MG63 (cell line): ENCODE results near the gene NUDT19. TPM values are rescaled to one million over a fixed set of nuclear protein-coding genes. Genes with fewer than 3 reads are reported as not detected.
"Not testable (repeated sequence)": the region's sequence is repeated elsewhere in the genome, so short reads cannot be mapped to it uniquely, and the experiment has no call there.

ENCODE experiments used
- DNase-seq: peaks from one replicate; pipeline ENCODE4 v3.0.0-alpha.2; 2020
- H3K27me3 ChIP-seq: fragments of 250-450 bp; sonication (Bioruptor Pico); 2 replicates; pipeline ENCODE4 v1.5.1; 2020; ENCODE audit warnings: mild to moderate bottlenecking, moderate library complexity
- H3K36me3 ChIP-seq: fragments of 250-450 bp; sonication (Bioruptor Pico); 2 replicates; pipeline ENCODE4 v1.5.1; 2020; ENCODE audit warnings: mild to moderate bottlenecking, moderate library complexity
- H3K4me3 ChIP-seq: fragments of 250-450 bp; sonication (Bioruptor Pico); 2 replicates; pipeline ENCODE4 v1.5.1; 2020; ENCODE audit warnings: mild to moderate bottlenecking, moderate library complexity
- H3K9me3 ChIP-seq: fragments of 250-450 bp; sonication (Bioruptor Pico); 2 replicates; pipeline ENCODE4 v1.5.1; 2020; ENCODE audit warnings: mild to moderate bottlenecking, moderate library complexity
- total RNA-seq: library from RNA; depleted of rRNA; stranded (reverse); fragments of >200 nt; shearing (Covaris generic); gene quantifications from 2 replicates; pipeline ENCODE4 v1.2.3, GENCODE V29; 2014; ENCODE audit warnings: low replicate concordance; rRNA removed

NUDT19 gene
- total RNA-seq, result 18.0 and 22.4 TPM in 2 replicates

DNA sequence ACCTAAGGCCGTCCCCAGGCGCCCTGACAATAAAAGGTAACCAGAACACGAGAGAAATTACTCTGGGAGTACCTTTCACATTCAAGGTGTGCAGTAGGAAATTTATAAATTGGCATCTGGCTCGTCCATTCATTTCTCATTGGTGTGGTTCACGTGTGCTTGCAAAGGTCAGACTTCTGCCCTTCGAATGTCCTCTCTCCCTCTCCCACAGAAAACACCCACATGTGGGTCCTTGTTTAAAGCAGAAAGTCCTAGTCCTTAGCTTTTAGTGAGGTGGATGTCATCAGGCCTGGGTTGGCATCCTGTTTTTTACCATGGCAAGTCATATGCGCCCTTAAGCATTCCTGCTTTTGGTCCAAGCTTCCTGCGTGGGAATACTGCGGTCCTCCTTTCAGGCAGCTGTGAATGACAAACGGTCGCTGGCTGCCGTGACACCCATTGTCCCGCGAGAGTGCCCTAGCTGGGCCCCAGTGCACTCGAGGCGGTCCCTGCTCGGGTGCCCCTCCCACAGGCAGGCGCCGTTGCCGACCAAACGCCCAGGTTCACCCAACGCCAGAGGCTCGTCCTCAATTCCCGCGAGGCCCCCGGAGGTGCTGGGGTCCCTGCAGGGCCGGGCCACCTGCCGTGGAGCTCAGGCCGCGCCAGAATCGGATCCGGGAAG, at the start of gene NUDT19:
Gene NUDT19, plus strand, starts transcription at position 531 of the 661 bp plus-strand sequence. CDS start 140 bp downstream, outside the sequence.
- Histone ChIP-seq H3K9me3 (peaks cover 6% of the 10 kb centered on the region), H3K36me3 (peaks cover 40% of the 10 kb centered on the region), H3K4me3 (peak within 1 kb of the TSS; percentile 79), H3K27me3 (no peaks in the 10 kb centered on the region)
- peak; percentile 97 for DNase-seq

DNA sequence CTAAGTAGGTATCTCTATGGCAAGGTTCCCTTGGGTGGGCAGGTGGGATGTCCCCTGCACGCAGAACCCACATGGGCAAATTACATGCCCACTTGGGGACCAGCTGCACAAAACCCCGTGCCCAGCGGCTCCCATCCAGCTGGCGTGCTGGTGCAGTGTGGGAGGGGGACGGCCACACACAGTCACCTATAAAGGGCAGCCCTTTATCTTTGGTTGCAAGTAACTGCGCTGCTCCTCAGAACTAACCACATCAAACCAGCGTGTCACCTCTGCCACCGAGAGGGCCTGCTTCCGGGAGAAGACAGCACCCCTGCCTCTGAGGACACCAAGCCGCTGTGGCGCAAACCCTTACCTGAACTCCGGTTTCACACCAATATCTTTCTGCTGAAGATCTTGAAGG, 48.9 kb upstream of the NUDT19 start:
- Histone ChIP-seq H3K36me3 (peaks cover 50% of the 10 kb centered on the region), H3K9me3 (no peaks in the 10 kb centered on the region), H3K27me3 (no peaks in the 10 kb centered on the region), H3K4me3 (no peak overlapping the region)
- no peak for DNase-seq

DNA sequence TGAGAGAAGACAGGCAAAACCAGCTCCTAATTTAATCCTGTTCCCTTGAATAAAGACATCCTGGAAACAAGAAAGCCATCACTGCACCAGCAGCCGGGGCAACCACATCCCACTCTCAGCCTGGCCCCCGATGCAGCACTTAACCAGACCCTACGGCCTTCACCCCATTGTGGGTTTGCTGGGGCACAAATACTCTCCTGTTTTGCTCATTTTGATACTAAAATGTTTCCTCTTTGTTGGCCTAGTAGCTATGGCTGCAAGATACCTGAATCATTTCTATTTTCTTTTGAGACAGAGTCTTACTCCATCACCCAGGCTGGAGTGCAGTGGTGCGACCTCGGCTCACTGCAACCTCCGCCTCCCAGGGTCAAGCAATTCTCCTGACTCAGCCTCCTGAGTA, 45.1 kb upstream of the NUDT19 start:
- Histone ChIP-seq H3K9me3 (no peaks in the 10 kb centered on the region), H3K36me3 (peaks cover 40% of the 10 kb centered on the region), H3K27me3 (no peaks in the 10 kb centered on the region), H3K4me3 (no peak overlapping the region)
- DNase-seq, result no peak

DNA sequence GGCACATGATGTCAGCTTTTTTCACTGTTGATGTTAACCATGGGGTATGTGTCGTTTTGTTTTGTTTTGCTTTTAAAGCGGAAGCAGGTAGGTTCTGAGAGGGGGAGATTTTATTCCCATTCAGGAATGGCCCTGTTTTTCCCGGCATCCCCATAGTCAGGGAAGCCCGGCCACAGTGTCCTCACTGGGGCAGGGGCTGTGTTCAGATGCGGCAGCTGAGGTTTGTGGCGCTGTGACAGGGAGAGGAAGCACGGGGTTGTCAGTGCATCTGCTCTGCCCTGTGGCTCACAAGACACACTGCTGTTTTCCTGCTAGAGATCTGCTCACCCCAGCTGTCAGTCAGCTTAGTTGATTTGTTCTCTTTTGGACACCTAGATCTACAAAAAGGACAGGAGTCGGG, 44.3 kb upstream of the NUDT19 start:
- peaks cover 42% of the 10 kb centered on the region for H3K36me3 ChIP-seq
- DNase-seq, result no peak
- no peaks in the 10 kb centered on the region for H3K9me3 ChIP-seq
- no peak overlapping the region for H3K4me3 ChIP-seq
- H3K27me3 ChIP-seq, result no peaks in the 10 kb centered on the region

DNA sequence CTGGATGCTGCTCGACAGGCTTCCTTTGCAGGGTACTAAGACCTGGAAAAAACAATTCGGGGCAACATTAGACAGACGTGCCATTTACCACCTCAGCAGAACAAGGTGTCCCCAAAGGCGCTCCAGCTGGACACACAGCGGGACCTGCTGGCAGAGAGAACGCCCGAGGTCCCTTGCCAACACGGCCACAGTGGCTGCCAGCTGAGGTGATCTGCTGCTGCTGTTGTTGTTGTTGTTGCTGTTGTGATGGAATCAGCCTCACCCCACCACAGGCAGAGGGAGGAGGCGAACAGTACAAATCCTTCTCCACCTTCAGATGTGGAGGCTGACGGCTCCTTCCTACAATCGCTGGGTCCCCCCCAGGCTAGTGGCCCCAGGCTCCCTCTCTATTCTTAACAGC, 41.9 kb upstream of the NUDT19 start:
- Histone ChIP-seq H3K9me3 (no peaks in the 10 kb centered on the region), H3K4me3 (no peak overlapping the region), H3K36me3 (peaks cover 46% of the 10 kb centered on the region), H3K27me3 (no peaks in the 10 kb centered on the region)
- no peak for DNase-seq

DNA sequence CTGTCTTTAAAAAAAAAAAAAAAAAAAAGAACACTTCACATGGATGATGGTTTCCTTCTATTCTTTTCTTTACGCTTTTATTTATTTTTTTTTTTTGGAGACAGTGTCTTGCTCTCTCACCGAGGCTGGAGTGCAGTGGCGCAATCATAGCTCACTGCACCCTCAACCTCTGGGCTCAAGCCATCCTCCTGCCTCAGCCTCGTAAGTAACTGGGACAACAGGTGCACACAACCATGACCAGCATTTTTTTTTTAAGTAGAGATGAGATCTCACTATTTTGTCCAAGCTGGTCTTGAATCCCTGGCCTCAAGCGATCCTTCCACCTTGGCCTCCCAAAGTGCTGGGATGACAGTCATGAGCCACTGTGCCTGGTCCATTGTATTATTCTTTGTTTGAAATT, 41.0 kb upstream of the NUDT19 start:
- Histone ChIP-seq H3K36me3 (peaks cover 55% of the 10 kb centered on the region), H3K27me3 (no peaks in the 10 kb centered on the region), H3K9me3 (no peaks in the 10 kb centered on the region), H3K4me3 (no peak overlapping the region)
- DNase-seq, result no peak

DNA sequence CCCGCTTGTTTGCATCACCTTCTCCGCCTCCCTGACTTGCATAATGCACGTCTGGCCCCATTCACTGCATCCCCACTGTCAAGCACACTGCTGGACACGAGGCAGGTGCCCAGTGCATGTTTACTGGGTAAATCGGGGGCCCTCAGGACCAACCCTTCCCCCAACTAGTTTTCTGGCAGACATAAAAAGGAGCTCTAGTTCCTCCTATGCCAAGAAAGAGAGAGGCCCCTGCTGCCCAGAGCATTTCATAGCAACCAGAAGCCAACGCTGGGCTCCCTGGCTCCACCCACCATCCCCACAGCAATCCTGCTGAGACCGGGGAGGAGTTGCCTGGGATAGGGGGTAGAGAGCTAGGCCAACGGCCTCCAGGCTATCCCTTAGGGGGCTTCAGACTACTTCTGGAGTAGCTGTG, 39.9 kb upstream of the NUDT19 start:
- H3K9me3 ChIP-seq, result no peaks in the 10 kb centered on the region
- peaks cover 63% of the 10 kb centered on the region for H3K36me3 ChIP-seq
- no peak for DNase-seq
- no peaks in the 10 kb centered on the region for H3K27me3 ChIP-seq
- H3K4me3 ChIP-seq, result no peak overlapping the region

DNA sequence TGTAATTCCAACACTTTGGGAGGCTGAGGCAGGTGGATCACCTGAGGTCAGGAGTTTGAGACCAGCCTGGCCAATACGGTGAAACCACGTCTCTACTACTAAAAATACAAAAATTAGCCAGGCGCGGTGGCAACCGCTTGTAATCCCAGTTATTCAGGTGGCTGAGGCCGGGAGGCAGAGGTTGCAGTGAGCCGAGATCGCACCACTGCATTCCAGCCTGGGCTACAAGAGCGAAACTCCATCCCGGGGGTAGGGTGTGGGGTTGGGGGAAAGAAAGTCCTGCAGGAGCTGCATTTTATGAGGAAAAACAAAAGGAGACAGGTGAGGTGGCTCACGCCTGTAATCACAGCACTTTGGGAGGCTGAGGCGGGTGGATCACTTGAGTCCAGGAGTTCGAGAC, 39.3 kb upstream of the NUDT19 start:
- not testable (repeated sequence) for H3K4me3 ChIP-seq, DNase-seq, H3K9me3 ChIP-seq, H3K27me3 ChIP-seq
- H3K36me3 ChIP-seq, result peaks cover 61% of the 10 kb centered on the region

DNA sequence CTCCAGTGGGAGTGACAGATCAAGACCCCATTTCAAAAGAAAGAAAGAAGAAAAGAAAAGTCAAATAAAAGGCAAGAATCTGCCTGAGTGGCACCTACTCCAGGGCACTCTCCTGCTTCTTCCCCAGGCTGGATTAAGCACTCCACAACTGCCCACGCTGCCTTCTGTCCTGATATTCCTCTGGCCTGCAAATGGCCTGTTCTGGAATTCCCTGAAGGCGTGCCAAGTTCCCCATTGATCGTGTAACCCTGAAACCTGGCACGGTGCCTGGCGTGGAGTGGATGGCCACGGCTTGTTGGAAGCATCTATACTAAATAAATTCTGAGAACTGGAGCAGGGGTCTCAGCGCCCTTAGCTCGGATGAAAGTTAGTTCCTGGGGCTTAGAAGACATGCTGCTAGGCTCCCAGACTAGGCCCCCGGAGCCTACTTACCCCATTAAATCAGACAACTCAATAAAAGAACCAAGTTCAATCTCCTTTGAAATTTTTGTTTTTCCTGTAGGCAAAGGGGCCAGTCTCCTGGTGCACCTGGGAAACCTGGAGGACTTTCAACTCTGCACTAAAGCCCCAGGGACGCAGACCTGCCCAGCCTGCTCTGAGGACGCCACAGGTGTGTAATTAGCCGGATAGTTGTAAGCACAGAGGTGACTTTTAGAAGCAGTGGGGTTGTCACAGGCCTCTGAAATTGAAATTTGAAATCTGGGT, 38.6 kb upstream of the NUDT19 start:
- peak; percentile 23 for DNase-seq
- Histone ChIP-seq H3K9me3 (no peaks in the 10 kb centered on the region), H3K36me3 (peaks cover 54% of the 10 kb centered on the region), H3K4me3 (no peak overlapping the region), H3K27me3 (no peaks in the 10 kb centered on the region)

DNA sequence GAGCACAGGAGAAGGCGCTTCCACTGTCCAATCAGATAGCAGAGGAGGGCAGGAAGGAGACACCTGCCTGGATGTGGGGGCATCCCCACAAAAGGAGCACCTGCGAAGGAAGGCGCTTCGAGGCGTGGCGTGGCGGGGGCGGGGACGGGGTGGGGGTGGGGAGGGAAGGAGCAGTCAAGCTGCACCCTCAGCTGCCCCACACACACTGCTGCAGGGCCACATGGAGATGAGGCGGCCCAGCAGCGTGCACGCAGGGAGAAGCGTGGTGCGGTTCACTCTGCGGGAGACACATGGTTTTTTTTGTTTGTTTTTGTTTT, 38.1 kb upstream of the NUDT19 start:
- no peak for DNase-seq
- no peaks in the 10 kb centered on the region for H3K9me3 ChIP-seq
- peaks cover 54% of the 10 kb centered on the region for H3K36me3 ChIP-seq
- no peaks in the 10 kb centered on the region for H3K27me3 ChIP-seq
- no peak overlapping the region for H3K4me3 ChIP-seq

DNA sequence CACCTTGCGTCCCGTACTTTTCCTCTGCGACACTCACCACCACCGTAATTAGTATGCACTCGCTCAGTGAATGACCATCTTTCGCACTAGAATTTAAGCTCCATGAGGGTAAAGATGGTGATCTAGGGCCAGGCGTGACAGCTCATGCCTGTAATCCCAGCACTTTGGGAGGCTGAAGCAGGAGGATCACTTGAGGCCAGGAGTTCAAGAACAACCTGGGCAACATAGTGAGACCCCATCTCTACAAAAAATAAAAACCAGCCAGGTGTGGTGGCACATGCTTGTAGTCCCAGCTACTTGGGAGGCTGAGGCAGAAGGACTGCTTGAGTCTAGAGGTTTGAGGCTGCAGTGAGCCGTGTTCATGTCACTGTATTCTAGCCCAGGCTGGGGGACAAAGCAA, 35.2 kb upstream of the NUDT19 start:
- DNase-seq, H3K27me3 ChIP-seq, H3K4me3 ChIP-seq, H3K9me3 ChIP-seq: not testable (repeated sequence)
- peaks cover 48% of the 10 kb centered on the region for H3K36me3 ChIP-seq

DNA sequence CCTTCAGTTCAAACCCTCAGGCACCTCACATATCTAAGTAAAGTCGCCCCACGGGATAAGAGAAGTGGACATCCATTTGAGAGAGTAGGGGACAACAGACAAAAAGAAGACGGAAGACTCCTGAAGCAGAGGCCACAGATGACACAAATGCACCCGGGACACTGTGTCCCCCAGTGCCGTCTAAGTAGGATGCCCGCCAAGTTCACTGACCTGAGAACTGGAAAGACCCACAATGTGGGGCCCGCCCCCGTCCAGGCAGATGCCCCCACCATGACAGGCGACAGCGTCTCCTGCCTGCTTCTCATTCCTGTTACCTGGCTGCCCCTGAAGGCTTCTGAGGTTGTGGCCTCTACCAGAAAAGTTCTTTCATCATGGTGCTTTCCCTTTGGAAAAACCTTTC, 33.5 kb upstream of the NUDT19 start:
- Histone ChIP-seq H3K36me3 (peaks cover 39% of the 10 kb centered on the region), H3K9me3 (no peaks in the 10 kb centered on the region), H3K27me3 (no peaks in the 10 kb centered on the region), H3K4me3 (no peak overlapping the region)
- DNase-seq, result no peak

DNA sequence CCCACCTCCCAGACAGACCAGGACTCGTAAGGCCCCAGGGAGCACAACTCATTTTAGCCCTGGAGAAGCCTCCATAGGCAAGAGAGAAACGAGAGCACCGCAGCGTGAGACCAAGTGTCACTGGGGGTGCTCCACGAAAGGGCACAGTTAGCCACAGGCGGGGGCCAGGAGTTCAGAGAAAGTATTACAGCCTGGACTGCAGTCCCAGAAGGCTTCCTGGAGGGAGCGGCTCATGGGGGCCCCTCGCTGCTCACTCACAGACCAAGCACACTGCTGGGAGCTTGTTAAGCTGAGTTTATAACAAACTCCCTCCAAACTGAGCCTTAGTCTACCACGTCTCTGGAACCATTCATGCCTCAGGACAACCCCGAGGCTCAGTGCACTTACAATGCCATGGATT, 33.1 kb upstream of the NUDT19 start:
- Histone ChIP-seq H3K4me3 (no peak overlapping the region), H3K27me3 (no peaks in the 10 kb centered on the region), H3K36me3 (peaks cover 35% of the 10 kb centered on the region), H3K9me3 (no peaks in the 10 kb centered on the region)
- no peak for DNase-seq

DNA sequence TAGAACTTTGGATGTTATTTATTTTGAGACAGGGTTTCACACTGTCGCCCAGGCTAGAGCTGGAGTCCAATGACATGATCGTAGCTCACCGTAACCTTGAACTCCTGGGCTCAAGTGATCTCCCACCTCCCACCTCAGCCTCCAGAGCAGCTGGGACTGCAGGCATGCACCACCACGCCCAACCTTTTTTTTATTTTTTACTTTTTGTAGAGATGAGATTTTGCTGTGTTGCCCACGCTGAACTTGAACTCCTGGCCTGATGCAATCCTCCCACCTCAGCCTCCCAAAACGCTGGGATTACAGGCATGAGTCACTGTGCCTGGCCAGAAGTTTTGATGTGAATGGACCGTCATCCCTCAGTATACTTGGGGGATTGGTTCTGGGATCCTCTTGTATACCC, 30.3 kb upstream of the NUDT19 start:
- Histone ChIP-seq H3K9me3 (no peaks in the 10 kb centered on the region), H3K4me3 (no peak overlapping the region), H3K36me3 (peaks cover 21% of the 10 kb centered on the region), H3K27me3 (no peaks in the 10 kb centered on the region)
- DNase-seq, result no peak

DNA sequence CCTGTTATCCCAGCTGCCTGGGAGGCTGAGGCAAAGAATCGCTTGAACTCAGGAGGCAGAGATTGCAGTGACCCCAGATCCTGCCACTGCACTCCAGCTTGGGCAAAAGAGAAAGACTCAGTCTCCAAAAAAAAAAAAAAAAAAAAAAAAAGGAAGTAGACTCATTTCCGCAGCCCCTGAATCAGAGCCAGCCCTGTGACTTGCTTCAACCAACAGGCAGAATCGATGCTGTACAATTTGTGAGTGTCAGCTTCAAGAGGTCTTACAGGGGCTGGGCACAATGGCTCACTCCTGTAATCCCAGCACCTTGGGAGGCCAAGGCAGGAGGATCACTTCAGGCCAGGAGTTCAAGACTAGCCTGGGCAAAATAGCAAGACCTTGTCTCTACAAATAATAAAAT, 29.4 kb upstream of the NUDT19 start:
- Histone ChIP-seq H3K9me3 (no peaks in the 10 kb centered on the region), H3K36me3 (peaks cover 19% of the 10 kb centered on the region), H3K4me3 (no peak overlapping the region), H3K27me3 (no peaks in the 10 kb centered on the region)
- DNase-seq, result peak; percentile 46

DNA sequence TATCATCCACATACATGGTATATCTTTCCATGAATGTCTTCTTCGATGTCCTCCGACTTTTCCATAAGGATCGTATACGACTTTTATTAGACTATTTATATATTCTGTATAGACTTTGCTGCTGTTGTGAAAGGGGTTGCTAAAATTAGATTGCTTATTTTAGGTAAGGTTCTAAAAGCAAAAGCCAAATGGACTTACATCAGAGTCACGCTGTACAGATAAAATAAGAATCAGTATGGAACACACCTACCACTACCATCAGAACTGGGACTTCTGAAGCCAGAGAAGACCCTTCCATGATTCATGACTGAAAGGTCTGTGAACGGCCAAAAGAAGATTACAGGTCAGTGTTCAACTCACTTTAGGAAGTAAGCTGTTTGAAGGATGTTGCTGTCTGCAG, 25.5 kb upstream of the NUDT19 start:
- H3K36me3 ChIP-seq, result peaks cover 20% of the 10 kb centered on the region
- H3K4me3 ChIP-seq, result no peak overlapping the region
- no peak for DNase-seq
- no peaks in the 10 kb centered on the region for H3K9me3 ChIP-seq
- no peaks in the 10 kb centered on the region for H3K27me3 ChIP-seq

DNA sequence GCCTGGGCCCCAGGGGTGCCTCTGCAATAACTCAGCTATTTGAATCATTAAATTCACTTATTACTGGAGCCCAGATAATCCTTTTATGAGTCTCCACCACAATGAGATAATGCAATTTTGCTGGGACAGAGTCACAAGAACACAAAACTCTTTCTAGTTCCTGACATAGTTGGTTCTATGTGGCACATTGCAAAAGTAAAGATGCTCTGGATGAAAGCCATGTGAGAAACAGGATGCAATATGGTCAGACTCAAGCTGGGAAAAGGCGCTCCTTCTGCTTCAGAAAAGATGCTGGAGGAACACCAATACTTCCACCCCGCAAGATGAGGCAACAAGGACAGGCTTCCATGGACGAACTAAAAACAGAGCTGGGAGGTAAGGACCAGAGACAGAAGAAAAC, 22.3 kb upstream of the NUDT19 start:
- H3K36me3 ChIP-seq, result peaks cover 25% of the 10 kb centered on the region
- DNase-seq, result no peak
- no peaks in the 10 kb centered on the region for H3K27me3 ChIP-seq
- no peaks in the 10 kb centered on the region for H3K9me3 ChIP-seq
- H3K4me3 ChIP-seq, result no peak overlapping the region

DNA sequence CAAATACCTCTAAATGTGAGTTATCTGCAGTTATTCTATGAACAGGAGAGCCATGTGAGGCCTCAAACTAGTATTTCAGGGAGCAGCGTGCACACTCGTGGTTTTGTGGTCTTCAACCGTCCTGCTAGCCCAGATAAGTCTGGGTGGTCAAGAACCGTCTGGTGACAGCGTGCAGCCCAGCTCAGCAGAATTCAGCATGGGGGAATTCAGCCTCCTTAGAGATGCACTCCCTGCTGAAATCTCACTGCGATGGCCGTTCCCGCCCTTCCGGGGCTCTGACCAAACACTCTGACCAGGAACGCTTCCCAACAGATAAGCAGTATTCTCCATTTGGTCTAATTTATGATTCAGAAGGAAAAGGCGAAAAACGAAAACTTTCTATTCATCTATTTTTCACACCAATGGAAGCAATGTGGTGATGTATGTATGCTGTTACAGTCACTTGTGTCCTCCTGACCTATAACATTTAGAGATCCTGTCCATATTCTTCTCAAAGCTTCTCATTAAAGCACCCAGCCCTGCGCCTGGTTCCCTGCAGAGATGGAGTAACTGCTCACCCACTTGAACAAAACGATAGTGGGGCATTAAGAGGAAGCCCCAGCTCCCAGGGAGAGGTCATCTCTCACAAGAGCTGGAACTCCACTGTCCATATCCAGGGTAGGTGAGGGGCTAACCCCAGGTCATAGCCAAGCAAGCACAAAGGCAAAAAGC, 19.6 kb upstream of the NUDT19 start:
- peaks cover 16% of the 10 kb centered on the region for H3K36me3 ChIP-seq
- no peaks in the 10 kb centered on the region for H3K9me3 ChIP-seq
- no peak for DNase-seq

More for the DNA sequence above, 19.6 kb upstream of the NUDT19 start:
- H3K4me3 ChIP-seq, result no peak overlapping the region
- H3K27me3 ChIP-seq, result peaks cover 5% of the 10 kb centered on the region; the same call in 1 of the 2 replicates
